Measurements from ENCODE around the gene SCMH1. TPM values are rescaled to one million over a fixed set of nuclear protein-coding genes. Genes with fewer than 3 reads are reported as not detected.
"Not testable (repeated sequence)": the region's sequence is repeated elsewhere in the genome, so short reads cannot be mapped to it uniquely, and the experiment has no call there.

Gene SCMH1
- polyA plus RNA-seq, 4 donors, result 36.5 to 51.5 (median 40.9) TPM

DNA sequence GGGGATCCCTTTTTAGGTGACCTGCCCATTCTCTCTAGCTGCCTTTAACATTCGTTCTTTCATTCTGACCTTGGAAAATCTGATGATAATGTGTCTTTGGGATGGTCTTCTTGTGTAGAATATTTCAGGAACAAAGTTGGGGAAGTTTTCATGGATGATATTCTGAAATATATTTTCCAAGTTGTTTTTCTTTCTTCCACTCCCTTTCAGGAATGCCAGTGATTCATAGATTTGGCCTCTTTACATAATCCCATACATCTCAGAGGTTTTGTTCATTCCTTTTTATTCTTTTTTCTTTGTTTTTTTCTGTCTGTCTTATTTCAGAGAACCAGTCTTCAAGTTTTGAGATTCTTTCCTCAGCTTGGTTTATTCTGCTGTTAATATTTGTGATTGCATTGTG lies 13.9 kb upstream of the SCMH1 start:
- no peak for DNase-seq (ENCODE audit: low read depth in 4 of 4, low spot score in 3 of 4)

- not testable (repeated sequence) for DNase-seq (ENCODE audit: low read depth in 4 of 4, low spot score in 3 of 4)
These were observed 9.0 kb upstream of the SCMH1 start for GRCh38 chr1:41251120-41251519.

DNA sequence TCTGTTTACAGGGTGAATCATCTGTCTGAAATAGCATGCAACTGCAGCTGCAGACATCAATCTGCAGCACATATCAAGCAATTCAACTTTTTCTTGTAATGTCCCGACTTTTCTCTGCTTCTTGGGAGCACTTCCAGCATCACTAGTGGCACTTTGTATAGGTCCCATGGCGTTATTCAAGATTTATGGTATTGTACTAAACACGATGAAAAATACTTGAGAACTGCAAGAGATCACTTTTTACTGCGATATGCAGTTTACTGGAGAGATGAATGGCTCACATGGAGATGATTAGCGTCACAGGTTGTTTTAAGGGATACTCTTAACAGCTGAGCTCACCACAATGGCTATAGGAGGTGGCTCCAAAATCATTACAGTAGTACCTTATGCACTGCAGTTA lies 7.2 kb upstream of the SCMH1 start:
- no peak for DNase-seq (ENCODE audit: low read depth in 4 of 4, low spot score in 3 of 4)

- no peak for DNase-seq (ENCODE audit: low read depth in 4 of 4, low spot score in 3 of 4)
These were observed 4.5 kb upstream of the SCMH1 start for GRCh38 chr1:41246568-41246967.

DNA sequence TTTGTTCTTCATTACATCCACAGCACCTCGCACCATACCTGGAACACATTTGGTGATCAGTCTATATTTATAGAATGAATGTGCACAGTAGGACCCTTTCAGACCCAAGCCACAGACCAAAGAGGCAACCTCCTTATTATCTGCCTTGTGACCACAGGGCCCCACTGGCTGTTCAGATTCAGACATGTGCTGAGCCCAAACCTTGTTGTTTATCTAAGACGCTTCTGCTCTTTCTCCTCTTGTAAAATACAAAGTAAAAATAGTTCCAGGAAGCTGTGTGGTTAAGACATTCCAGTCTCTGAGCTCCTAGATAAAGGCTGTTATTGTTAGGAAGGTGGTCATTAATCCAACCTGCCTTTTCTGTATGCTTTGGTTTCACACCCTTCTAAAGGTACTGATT lies 3.6 kb upstream of the SCMH1 start:
- DNase-seq (ENCODE audit: low read depth in 4 of 4, low spot score in 3 of 4), result no peak

DNA sequence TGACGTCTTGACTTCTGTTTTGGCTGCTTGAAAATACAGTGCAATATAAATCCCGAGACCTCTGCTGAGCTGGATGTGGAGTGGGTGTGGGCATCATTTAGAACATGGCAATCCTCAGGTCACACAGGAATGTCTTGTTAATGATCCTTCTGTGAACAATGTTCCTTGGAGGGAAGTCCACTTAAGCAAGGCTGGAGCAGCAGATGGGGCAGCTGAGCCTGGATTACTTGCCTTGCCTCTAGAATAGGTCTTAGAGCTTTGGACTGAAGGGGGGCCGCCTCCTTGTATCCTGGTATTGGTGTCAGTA lies 926 bp upstream of the SCMH1 start:
- no peak for DNase-seq (ENCODE audit: low read depth in 4 of 4, low spot score in 3 of 4)

DNA sequence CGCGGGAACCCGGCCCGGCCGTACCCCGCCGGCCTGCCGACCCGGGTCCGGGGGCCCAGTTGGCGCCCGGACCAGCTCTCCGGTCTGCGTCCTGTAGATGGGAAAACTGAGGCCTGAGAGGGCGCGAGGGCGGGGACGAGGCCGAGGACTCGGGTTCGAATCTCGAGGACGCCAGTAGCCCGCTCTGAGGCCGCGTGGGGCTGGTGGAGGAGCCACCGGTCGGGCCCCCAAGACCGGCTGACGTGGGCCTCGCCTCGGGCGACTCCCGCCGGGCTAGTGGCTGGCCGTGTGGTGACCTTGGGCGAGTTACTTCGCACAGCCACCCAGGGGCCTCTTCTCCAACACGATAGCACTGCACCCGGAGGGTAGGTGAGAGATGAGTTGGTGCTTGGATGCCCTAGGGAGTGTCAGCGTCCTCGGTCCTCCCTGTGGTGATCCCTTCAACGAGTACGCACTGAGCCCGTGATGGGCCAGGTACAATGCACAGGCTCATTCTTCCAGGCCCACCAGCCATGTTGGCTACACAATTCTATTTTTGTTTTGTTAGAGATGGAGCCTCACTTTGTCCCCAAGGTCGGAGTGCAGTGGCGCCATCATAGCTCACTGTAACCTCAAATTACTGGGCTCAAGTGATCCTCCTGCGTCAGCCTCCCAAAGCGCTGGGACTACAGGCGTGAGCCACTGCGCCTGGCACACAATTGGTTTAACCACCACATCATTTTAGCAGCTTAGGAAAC lies 404 bp upstream of the SCMH1 start:
- peak in 1 of 4 donors; percentile 12 for DNase-seq (ENCODE audit: low read depth in 4 of 4, low spot score in 3 of 4)

DNA sequence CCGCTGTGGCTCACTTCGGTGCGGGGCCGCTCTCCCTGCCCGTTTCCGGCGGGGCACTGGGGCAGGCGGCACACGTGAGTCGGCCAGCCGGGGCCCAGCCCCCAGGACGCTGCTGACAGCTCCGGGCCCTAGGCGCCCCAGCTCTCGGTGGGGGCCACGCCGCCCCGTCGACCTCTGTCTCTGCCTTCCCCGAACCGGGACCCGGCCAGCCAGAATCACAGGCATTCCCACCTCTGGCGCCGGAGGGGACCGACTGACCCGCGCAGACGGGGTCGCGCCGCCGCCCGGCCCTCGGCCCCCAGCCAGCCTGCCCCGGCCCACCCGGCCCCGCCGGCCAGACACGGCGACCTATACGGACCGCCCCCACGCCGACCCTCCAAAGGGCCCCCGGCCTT lies 755 bp downstream of the SCMH1 start:
- peak in 1 of 4 donors; percentile 18 for DNase-seq (ENCODE audit: low read depth in 4 of 4, low spot score in 3 of 4)

DNA sequence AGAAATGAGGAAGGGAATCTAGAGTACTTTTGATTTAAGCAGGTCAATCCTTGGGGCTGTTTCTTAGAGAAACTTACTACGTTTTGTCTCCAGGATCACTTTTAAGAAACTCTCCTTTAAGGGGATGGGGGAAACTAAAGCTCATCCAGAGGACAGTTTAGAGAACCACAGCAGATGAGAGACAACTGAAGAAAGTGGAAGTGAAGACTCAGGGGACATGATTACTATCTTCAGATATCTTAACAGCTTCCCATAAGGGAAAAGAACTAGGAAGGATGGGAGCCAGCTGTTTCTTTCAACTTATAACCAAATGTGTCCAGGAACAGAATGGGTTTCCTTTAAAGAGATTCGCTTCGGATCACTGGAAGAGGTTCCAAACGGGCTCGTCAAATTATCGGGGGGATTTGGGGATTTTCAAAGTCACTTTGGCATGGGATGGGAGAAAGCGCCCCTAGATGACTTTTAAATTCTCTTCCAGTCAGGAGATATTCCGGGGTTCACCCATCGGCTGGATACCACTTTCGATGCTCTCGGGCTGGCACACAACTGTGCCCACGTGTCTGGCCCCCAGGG lies 1.2 kb downstream of the SCMH1 start:
- DNase-seq (ENCODE audit: low read depth in 4 of 4, low spot score in 3 of 4), result peak in 1 of 4 donors; percentile 10

DNA sequence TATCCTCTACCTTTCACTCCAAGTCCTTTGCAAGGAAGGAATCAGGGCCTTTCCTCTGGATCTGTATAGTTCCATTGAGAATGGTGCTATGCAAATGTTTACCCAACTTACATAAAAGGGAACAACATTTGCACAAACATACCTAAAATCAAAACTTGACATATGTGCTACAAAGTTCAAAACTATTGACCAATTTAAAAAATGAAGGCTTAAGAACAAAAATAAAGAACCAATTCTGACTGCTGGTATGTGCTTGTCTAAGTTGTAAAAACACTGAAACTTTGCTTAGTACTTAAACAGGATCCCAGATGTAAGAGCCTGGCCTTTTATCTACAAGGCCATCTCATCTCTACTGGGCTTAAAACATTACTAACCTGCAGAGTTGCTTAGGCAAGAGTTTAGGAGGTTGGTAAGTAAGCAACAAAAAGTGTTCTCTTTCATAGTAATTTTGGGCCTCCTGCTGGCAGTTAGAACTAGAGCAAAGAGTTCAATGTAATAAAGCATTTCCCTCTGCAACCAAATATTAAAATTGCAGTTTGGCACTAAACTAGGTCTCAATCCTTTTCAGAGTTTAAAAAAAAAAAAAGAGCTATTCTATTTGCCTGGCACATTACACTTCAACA lies 2.0 kb downstream of the SCMH1 start:
- peak in 1 of 4 donors; percentile 10 for DNase-seq (ENCODE audit: low read depth in 4 of 4, low spot score in 3 of 4)

DNA sequence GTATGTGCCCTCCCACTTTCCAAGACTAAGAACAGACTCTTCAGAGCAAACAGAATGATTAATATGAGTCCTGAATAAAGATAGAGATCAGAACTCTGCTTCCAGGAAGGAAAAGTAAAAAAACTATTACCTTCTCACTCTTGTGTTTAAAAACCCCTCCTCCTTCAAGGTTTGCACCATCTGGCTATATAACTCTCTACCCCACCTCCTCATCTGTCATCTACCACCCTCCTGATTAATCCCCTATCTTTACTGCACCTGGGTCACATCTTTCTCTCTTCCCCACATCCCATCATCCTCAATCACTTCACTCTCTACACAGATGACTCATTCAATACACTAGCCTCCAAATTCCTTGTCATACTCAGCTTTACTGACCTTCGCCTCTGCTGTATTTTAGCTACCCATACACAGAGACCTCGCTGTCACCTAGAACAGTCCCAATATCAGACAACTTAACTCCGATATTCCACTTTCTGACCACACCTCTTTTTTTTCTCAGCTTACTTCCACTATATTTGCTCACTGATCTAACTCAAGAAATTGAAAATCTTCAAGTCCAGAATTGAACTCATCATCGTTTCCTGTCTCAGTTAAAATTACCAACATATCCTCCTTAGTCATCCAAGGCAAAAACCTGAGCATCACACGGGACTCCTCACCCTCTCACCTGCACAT lies 3.7 kb downstream of the SCMH1 start:
- DNase-seq (ENCODE audit: low read depth in 4 of 4, low spot score in 3 of 4), result no peak

DNA sequence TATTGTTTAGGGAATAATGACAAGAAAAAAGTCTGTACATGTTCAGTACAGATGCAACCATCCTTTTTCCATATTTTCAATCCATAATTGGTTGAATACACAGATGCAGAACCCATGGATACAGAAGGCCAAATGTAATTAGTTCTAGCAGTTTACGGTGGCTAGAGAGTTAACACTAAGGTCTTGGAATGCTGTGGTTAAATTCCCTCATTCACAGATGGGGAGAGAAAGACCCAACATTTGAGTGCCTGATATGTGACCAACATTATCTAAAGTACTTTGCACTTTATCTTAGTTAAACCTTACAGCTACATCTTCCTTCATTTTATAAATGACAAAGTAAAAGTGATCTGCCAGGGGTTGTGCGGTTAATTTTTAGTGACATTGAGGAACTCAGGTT lies 5.3 kb downstream of the SCMH1 start:
- DNase-seq (ENCODE audit: low read depth in 4 of 4, low spot score in 3 of 4), result no peak

DNA sequence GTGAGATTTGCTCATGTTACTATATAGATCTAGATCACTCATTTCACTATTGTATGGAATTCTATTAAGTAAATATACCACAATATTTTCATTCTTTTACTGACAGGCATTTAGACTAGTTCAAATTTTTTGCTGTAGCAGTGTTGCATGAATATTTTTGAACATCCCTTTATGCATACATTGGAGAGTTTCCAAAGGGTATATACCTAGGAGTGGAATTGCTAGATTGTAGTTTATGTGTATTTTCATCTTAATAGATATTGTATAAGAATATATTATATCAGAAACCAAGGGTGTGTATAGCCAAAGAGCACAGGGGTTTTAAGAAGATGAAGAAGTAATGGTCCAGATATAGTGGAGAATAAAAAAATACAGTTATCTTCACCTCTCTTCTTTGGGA lies 6.2 kb downstream of the SCMH1 start:
- no peak for DNase-seq (ENCODE audit: low read depth in 4 of 4, low spot score in 3 of 4)

DNA sequence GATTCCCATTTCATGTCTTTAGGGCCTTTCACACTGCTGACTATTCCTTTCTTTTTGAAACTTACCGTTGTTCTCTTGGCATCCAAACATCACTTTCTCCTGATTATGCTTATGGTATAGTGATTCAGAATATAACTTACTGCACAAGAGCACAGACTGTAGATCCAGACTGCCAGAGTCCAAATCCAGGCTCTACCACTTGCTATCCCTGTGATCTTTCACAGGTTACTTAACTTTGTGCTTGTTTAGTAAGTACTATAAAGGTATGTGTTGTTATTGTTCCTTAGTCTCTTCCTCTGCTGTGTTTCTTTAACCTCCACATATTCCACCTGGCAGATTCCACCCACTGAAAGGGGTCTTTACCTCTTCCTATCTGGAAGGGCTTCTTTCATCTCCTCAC lies 8.4 kb downstream of the SCMH1 start:
- DNase-seq (ENCODE audit: low read depth in 4 of 4, low spot score in 3 of 4), result no peak

GRCh38 chr1:41232305-41232704 lies 9.8 kb downstream of the SCMH1 start:
- DNase-seq (ENCODE audit: low read depth in 4 of 4, low spot score in 3 of 4), result no peak

GRCh38 chr1:41230656-41231055 lies 11.4 kb downstream of the SCMH1 start:
- DNase-seq (ENCODE audit: low read depth in 4 of 4, low spot score in 3 of 4), result no peak

- DNase-seq (ENCODE audit: low read depth in 4 of 4, low spot score in 3 of 4), result not testable (repeated sequence)
These were observed 12.9 kb downstream of the SCMH1 start for GRCh38 chr1:41229219-41229618.

- DNase-seq (ENCODE audit: low read depth in 4 of 4, low spot score in 3 of 4), result no peak
These were observed 15.2 kb downstream of the SCMH1 start for GRCh38 chr1:41226815-41227434.

GRCh38 chr1:41225495-41225894 lies 16.6 kb downstream of the SCMH1 start:
- DNase-seq (ENCODE audit: low read depth in 4 of 4, low spot score in 3 of 4), result no peak

DNA sequence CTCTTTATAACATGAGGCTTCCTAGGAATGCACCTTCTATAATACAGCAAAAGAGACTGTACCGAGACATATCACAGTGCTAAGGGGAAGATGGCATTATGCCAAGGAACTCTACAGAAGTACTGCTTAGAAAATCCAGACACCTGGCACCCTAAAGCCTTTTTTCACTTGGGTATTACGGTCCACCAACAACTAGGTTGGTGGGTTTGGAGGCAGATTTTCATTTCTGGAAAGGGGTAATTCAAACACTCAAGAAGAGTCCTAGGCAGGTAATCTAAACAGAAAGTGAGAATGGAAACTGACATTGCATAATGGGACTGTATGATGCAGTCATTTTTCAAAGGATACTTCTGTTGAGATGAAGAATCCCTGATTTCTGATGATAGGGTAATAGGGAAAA lies 19.6 kb downstream of the SCMH1 start:
- no peak for DNase-seq (ENCODE audit: low read depth in 4 of 4, low spot score in 3 of 4)

GRCh38 chr1:41221995-41222394 lies 20.1 kb downstream of the SCMH1 start:
- DNase-seq (ENCODE audit: low read depth in 4 of 4, low spot score in 3 of 4), result no peak

Measured in left renal pelvis (tissue), 4 donors.